OCI-LY7 (cell line): Measurements from ENCODE around the gene PLEKHA3.
"Not testable (repeated sequence)": the region's sequence is repeated elsewhere in the genome, so short reads cannot be mapped to it uniquely, and the experiment has no call there.

Experiments used
- CTCF ChIP-seq: fragments of 200-600 bp; sonication (generic); conservative IDR thresholded peaks from 2 replicates; pipeline ENCODE4 v1.5.1; 2014; ENCODE audit warnings: mild to moderate bottlenecking, antibody characterized with exemption, low read length, moderate library complexity, mixed read lengths
- EZH2phosphoT487 ChIP-seq: fragments of 200-600 bp; sonication (generic); IDR thresholded peaks from 2 replicates; pipeline ENCODE4 v1.6.1; 2018; ENCODE audit warnings: low read depth, borderline replicate concordance, mild to moderate bottlenecking, mixed run types, antibody characterized with exemption, low read length, moderate library complexity, mixed read lengths

GRCh38 chr2:178525460-178525859 is 45.2 kb downstream of the PLEKHA3 start:
- not testable (repeated sequence) for TF ChIP-seq CTCF, EZH2phosphoT487
